ENCODE measurements around the gene LRRC36. TPM values are rescaled to one million over a fixed set of nuclear protein-coding genes. Genes with fewer than 3 reads are reported as not detected.

Gene LRRC36
- total RNA-seq, 4 donors from 2014 or later: 0.33 TPM; not detected in 3

DNA sequence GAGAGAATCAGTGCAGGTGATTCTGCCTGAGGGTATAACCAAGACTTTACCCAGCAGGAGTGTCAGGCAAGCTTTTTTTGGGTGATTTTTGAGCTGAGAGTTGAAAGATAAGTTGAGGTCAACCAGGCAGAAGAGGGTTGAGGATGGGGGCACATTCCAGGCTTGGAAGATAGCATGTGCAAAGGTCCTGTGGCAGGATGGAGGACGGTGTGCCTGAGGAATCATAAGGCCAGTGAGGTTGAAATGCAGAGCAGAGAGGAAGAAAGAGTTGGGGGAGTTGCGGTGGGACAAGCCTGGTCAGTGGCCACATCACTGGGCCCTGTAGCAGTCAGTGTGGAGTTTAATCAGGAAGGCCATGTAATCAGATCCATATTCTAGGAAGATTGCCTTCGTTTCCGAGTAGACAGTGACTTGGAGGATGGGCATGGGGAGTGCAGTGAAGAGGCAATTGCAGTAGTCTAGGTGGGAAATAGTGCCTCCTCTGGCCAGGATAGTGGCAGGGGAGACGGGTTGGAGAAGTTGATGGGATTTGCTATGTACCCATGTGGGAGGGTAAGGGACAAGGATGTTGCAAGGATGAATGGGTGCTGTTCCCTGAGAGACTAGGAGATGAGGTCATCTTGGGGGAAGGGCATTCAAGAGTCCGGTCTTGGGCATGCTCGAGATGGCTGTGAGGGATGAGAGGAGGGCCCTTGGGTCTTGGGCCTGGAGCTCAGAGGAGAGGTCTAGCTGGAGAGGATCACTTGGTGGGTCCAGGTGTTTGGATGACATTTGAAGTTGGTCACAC is 43.4 kb upstream of the LRRC36 start:
- Histone ChIP-seq H3K4me3 (no peak overlapping the region), H3K36me3 (peaks cover 0 to 6% (median 0%) of the 10 kb centered on the region in 4 donors), H3K27me3 (no peaks in the 10 kb centered on the region), H3K27ac (replicated peaks in 1 of 4) (no peak overlapping the region), H3K4me1 (peaks cover 9 to 21% (median 17%) of the 10 kb centered on the region in 4 donors), H3K9me3 (no peaks in the 10 kb centered on the region)
- DNase-seq (ENCODE audit: extremely low spot score): no peak
- 91% methylated on average over 7 of the region's 7 CpGs for WGBS
- intact Hi-C loops (cut with DNase I): no loop called here
- TF ChIP-seq, protein P1, sequence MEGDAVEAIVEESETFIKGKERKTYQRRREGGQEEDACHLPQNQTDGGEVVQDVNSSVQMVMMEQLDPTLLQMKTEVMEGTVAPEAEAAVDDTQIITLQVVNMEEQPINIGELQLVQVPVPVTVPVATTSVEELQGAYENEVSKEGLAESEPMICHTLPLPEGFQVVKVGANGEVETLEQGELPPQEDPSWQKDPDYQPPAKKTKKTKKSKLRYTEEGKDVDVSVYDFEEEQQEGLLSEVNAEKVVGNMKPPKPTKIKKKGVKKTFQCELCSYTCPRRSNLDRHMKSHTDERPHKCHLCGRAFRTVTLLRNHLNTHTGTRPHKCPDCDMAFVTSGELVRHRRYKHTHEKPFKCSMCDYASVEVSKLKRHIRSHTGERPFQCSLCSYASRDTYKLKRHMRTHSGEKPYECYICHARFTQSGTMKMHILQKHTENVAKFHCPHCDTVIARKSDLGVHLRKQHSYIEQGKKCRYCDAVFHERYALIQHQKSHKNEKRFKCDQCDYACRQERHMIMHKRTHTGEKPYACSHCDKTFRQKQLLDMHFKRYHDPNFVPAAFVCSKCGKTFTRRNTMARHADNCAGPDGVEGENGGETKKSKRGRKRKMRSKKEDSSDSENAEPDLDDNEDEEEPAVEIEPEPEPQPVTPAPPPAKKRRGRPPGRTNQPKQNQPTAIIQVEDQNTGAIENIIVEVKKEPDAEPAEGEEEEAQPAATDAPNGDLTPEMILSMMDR (IDR thresholded peaks at IDR 0.05): no peak
- TF ChIP-seq EP300 (IDR thresholded peaks at IDR 0.05) (no peak), POLR2AphosphoS5 (IDR thresholded peaks at IDR 0.05) (no peak), POLR2A (IDR thresholded peaks at IDR 0.05; ENCODE audit: low read depth) (no peak)

DNA sequence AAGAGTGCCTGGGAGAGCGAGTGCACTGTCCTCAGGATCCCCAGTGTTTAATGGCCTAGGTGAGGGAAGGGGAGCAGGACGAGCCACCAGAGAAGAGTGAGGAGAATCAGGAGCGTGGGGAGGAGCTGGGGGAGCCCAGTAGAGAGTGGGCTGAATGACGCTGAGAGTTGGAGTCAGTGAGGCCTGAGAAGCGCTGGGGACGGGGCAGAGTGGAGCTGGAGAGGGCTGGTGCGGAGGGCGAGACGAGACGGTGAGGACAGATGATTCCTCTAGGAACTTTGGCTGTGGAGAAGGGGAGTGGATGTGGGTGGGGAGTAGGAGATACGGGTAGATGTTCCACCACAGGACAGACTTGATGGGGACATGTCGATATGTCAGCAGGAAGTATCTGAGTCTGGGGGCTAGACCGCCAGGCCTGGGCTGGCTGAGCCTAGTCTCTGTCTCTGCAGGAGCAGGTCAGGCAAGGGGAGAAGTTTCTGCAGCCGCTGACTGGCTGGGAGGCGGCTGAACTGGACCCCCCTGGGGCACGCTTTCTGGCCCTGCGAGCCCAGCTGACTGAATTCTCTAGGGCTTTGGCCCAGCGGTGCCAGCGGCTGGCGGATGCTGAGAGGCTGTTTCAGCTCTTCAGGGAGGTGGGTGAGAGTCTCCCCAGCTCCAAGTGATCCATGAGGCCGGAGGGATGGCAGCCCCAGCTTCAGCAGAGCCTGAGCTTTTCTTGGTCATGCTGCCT is 42.6 kb upstream of the LRRC36 start:
- peaks cover 0 to 6% (median 0%) of the 10 kb centered on the region in 4 donors for H3K36me3 ChIP-seq
- H3K4me1 ChIP-seq: peaks cover 3 to 13% (median 10%) of the 10 kb centered on the region in 4 donors

DNA sequence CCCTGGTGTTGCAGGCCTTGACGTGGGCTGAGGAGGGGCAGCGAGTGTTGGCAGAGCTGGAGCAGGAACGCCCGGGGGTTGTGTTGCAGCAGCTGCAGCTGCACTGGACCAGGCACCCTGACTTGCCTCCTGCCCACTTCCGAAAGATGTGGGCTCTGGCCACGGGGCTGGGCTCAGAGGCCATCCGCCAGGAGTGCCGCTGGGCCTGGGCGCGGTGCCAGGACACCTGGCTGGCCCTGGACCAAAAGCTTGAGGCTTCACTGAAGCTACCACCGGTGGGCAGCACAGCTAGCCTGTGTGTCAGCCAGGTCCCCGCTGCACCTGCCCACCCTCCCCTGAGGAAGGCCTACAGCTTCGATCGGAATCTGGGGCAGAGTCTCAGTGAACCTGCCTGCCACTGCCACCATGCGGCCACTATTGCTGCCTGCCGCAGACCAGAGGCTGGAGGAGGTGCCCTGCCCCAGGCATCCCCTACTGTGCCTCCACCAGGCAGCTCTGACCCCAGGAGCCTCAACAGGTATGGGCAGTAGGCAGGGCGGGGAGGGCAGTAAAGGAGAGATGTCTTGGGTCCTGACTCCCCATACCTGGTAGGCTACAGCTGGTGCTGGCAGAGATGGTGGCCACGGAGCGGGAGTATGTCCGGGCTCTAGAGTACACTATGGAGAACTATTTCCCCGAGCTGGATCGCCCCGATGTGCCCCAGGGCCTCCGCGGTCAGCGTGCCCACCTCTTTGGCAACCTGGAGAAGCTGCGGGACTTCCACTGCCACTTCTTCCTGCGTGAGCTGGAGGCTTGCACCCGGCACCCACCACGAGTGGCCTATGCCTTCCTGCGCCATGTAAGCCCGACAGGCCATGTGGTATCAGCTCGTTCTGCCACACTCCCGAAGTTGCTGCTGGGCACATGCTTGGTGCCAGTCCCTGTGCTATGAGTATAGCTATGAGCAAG is 41.6 kb upstream of the LRRC36 start:
- peaks cover 0 to 3% (median under 1%) of the 10 kb centered on the region in 4 donors for H3K4me1 ChIP-seq
- H3K9me3 ChIP-seq: no peaks in the 10 kb centered on the region
- H3K4me3 ChIP-seq: no peak overlapping the region
- intact Hi-C loops (cut with DNase I): no loop called here
- no peak for DNase-seq (ENCODE audit: extremely low spot score)
- H3K27me3 ChIP-seq: no peaks in the 10 kb centered on the region
- 79% methylated on average over 13 of the region's 34 CpGs for WGBS
- H3K27ac ChIP-seq (replicated peaks in 1 of 4): no peak overlapping the region
- H3K36me3 ChIP-seq: peaks cover 0 to 6% (median 0%) of the 10 kb centered on the region in 4 donors
- TF ChIP-seq, protein P1 (IDR thresholded peaks at IDR 0.05): peak in 2 of 3 experiments; percentile 21 to 41
- TF ChIP-seq EP300 (IDR thresholded peaks at IDR 0.05): no peak

More for the DNA sequence above, 42.6 kb upstream of the LRRC36 start:
- Histone ChIP-seq H3K27me3 (no peaks in the 10 kb centered on the region), H3K9me3 (no peaks in the 10 kb centered on the region), H3K27ac (replicated peaks in 1 of 4) (no peak overlapping the region), H3K4me3 (no peak overlapping the region)
- DNase-seq (ENCODE audit: extremely low spot score): no peak
- intact Hi-C loops (cut with DNase I): no loop called here
- WGBS: 95% methylated on average over 17 of the region's 21 CpGs
- TF ChIP-seq, protein P1 (IDR thresholded peaks at IDR 0.05): no peak
- TF ChIP-seq POLR2A (IDR thresholded peaks at IDR 0.05; ENCODE audit: low read depth) (no peak), POLR2AphosphoS5 (IDR thresholded peaks at IDR 0.05) (no peak), EP300 (IDR thresholded peaks at IDR 0.05) (no peak)

DNA sequence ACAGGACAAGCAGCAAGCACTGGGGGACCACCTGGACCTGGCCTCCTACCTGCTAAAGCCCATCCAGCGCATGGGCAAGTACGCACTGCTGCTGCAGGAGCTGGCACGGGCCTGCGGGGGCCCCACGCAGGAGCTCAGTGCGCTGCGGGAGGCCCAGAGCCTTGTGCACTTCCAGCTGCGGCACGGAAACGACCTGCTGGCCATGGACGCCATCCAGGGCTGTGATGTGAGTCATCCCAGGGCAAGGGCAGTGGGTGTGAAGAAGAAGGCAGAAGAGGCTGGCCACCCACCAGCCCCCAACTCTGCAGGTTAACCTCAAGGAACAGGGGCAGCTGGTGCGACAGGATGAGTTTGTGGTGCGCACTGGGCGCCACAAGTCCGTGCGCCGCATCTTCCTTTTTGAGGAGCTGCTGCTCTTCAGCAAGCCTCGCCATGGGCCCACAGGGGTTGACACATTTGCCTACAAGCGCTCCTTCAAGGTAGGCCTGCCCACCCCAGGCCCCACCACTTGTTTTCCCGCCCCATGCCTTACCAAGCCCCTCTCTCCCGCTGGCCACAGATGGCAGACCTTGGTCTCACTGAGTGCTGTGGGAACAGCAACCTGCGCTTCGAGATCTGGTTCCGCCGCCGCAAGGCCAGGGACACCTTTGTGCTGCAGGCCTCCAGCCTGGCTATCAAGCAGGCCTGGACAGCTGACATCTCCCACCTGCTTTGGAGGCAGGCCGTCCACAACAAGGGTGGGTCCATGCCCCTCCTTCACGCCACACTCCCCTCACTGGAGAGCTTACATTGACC is 40.0 kb upstream of the LRRC36 start:
- Histone ChIP-seq H3K27ac (replicated peaks in 1 of 4) (no peak overlapping the region), H3K27me3 (no peaks in the 10 kb centered on the region), H3K36me3 (peaks cover 0 to 6% (median 0%) of the 10 kb centered on the region in 4 donors), H3K4me1 (no peaks in the 10 kb centered on the region), H3K9me3 (no peaks in the 10 kb centered on the region), H3K4me3 (no peak overlapping the region)
- DNase-seq (ENCODE audit: extremely low spot score): no peak
- intact Hi-C loops (cut with DNase I): no loop called here
- TF ChIP-seq EP300 (IDR thresholded peaks at IDR 0.05): no peak
- TF ChIP-seq, protein P1 (IDR thresholded peaks at IDR 0.05): no peak
- WGBS: 96% methylated on average over 9 of the region's 28 CpGs

Measured in esophagus muscularis mucosa (tissue), 4 donors.